SJCRH30 (cell line): Measurements from ENCODE around the gene GFER. TPM values are rescaled to one million over a fixed set of nuclear protein-coding genes. Genes with fewer than 3 reads are reported as not detected.
"Not testable (repeated sequence)": the region's sequence is repeated elsewhere in the genome, so short reads cannot be mapped to it uniquely, and the experiment has no call there.

ENCODE experiments used
- DNase-seq, 2 experiments: peaks; one replicate each; pipeline ENCODE4 v3.0.0-alpha.2; 2015 to 2020
- H3K27ac ChIP-seq: fragments of 250-450 bp; sonication (Bioruptor Pico); 2 replicates; pipeline ENCODE4 v1.5.1; 2020; ENCODE audit warnings: mild to moderate bottlenecking, moderate library complexity
- H3K27me3 ChIP-seq: fragments of 250-450 bp; sonication (Bioruptor Pico); 2 replicates; pipeline ENCODE4 v1.5.1; 2020; ENCODE audit warnings: mild to moderate bottlenecking, moderate library complexity
- H3K36me3 ChIP-seq: fragments of 250-450 bp; sonication (Bioruptor Pico); 2 replicates; pipeline ENCODE4 v1.5.1; 2020; ENCODE audit warnings: mild to moderate bottlenecking, moderate library complexity
- H3K4me1 ChIP-seq: fragments of 250-450 bp; sonication (Bioruptor Pico); 2 replicates; pipeline ENCODE4 v1.5.1; 2020; ENCODE audit warnings: mild to moderate bottlenecking, moderate library complexity
- H3K4me3 ChIP-seq: fragments of 250-450 bp; sonication (Bioruptor Pico); 2 replicates; pipeline ENCODE4 v1.5.1; 2020; ENCODE audit warnings: mild to moderate bottlenecking, moderate library complexity
- H3K9me3 ChIP-seq: fragments of 250-450 bp; sonication (Bioruptor Pico); replicated peaks from 2 replicates; pipeline ENCODE4 v1.5.1; 2020; ENCODE audit warnings: mild to moderate bottlenecking, moderate library complexity
- total RNA-seq: library from RNA; depleted of rRNA; stranded (reverse); fragments of >200 nt; shearing (Covaris generic); gene quantifications from 2 replicates; pipeline ENCODE4 v1.2.3, GENCODE V29; 2014

The GFER gene
- total RNA-seq, 1 experiment from 2014 or later = 20.6 TPM

GRCh38 chr16:1946495-1947368 lies 37.3 kb upstream of the GFER start:
- H3K36me3 ChIP-seq = no peaks in the 10 kb centered on the region
- H3K4me1 ChIP-seq = no peaks in the 10 kb centered on the region; the same call in 1 of the 2 replicates
- H3K27ac ChIP-seq = no peak overlapping the region
- H3K9me3 ChIP-seq = no peaks in the 10 kb centered on the region
- DNase-seq = no peak
- H3K4me3 ChIP-seq = no peak overlapping the region
- H3K27me3 ChIP-seq = no peaks in the 10 kb centered on the region

GRCh38 chr16:1947369-1947670 lies 36.7 kb upstream of the GFER start:
- Histone ChIP-seq H3K27me3 (no peaks in the 10 kb centered on the region), H3K27ac (no peak overlapping the region), H3K4me1 (no peaks in the 10 kb centered on the region), H3K4me3 (no peak overlapping the region), H3K9me3 (no peaks in the 10 kb centered on the region), H3K36me3 (no peaks in the 10 kb centered on the region)
- DNase-seq = no peak

GRCh38 chr16:1949507-1949906 lies 34.5 kb upstream of the GFER start:
- Histone ChIP-seq H3K4me1 (peaks cover 8% of the 10 kb centered on the region), H3K4me3 (no peak overlapping the region), H3K9me3 (no peaks in the 10 kb centered on the region), H3K27ac (no peak overlapping the region), H3K36me3 (no peaks in the 10 kb centered on the region), H3K27me3 (no peaks in the 10 kb centered on the region)
- DNase-seq = no peak

GRCh38 chr16:1950047-1950446 lies 33.9 kb upstream of the GFER start:
- no peak overlapping the region for H3K4me3 ChIP-seq
- DNase-seq = no peak
- no peaks in the 10 kb centered on the region for H3K9me3 ChIP-seq
- H3K27me3 ChIP-seq = no peaks in the 10 kb centered on the region
- H3K36me3 ChIP-seq = no peaks in the 10 kb centered on the region
- H3K27ac ChIP-seq = no peak overlapping the region
- H3K4me1 ChIP-seq = peaks cover 13% of the 10 kb centered on the region

GRCh38 chr16:1950559-1950958 lies 33.4 kb upstream of the GFER start:
- Histone ChIP-seq H3K27ac (no peak overlapping the region), H3K36me3 (no peaks in the 10 kb centered on the region), H3K4me3 (no peak overlapping the region), H3K9me3 (no peaks in the 10 kb centered on the region), H3K27me3 (no peaks in the 10 kb centered on the region), H3K4me1 (peaks cover 14% of the 10 kb centered on the region)
- no peak for DNase-seq

GRCh38 chr16:1953734-1954133 lies 30.3 kb upstream of the GFER start:
- DNase-seq = no peak
- H3K27me3 ChIP-seq = no peaks in the 10 kb centered on the region
- no peaks in the 10 kb centered on the region for H3K36me3 ChIP-seq
- no peak overlapping the region for H3K4me3 ChIP-seq
- no peaks in the 10 kb centered on the region for H3K9me3 ChIP-seq
- peaks cover 14% of the 10 kb centered on the region for H3K4me1 ChIP-seq
- no peak overlapping the region for H3K27ac ChIP-seq

- peaks cover 14% of the 10 kb centered on the region for H3K4me1 ChIP-seq
- not testable (repeated sequence) for H3K27me3 ChIP-seq, H3K9me3 ChIP-seq, DNase-seq, H3K4me3 ChIP-seq, H3K27ac ChIP-seq
- H3K36me3 ChIP-seq = peaks cover 11% of the 10 kb centered on the region
Observed at GRCh38 chr16:1957434-1958142, 26.4 kb upstream of the GFER start.

GRCh38 chr16:1958143-1958491 lies 25.9 kb upstream of the GFER start:
- not testable (repeated sequence) for DNase-seq, H3K4me3 ChIP-seq, H3K27ac ChIP-seq, H3K27me3 ChIP-seq, H3K9me3 ChIP-seq
- peaks cover 19% of the 10 kb centered on the region for H3K4me1 ChIP-seq
- peaks cover 16% of the 10 kb centered on the region for H3K36me3 ChIP-seq

- Histone ChIP-seq H3K4me1 (peaks cover 19% of the 10 kb centered on the region), H3K9me3 (no peaks in the 10 kb centered on the region), H3K27ac (no peak overlapping the region), H3K27me3 (no peaks in the 10 kb centered on the region), H3K36me3 (peaks cover 23% of the 10 kb centered on the region), H3K4me3 (peak overlapping the region; percentile 89)
- no peak for DNase-seq
Observed at GRCh38 chr16:1958715-1959268, 25.2 kb upstream of the GFER start.

GRCh38 chr16:1959269-1960039 lies 24.5 kb upstream of the GFER start, which contains the start of gene NDUFB10:
NDUFB10 (plus strand) TSS chr16:1959538; CDS start chr16:1959625, 87 bp downstream.
- peak; percentile 90 to 91 for DNase-seq
- no peaks in the 10 kb centered on the region for H3K9me3 ChIP-seq
- H3K4me1 ChIP-seq = peaks cover 12% of the 10 kb centered on the region
- H3K36me3 ChIP-seq = peaks cover 29% of the 10 kb centered on the region
- peak within 1 kb of the TSS; percentile 59 for H3K27ac ChIP-seq
- H3K4me3 ChIP-seq = peak within 1 kb of the TSS; percentile 89
- no peaks in the 10 kb centered on the region for H3K27me3 ChIP-seq

GRCh38 chr16:1960665-1961630 lies 23.0 kb upstream of the GFER start:
- peak; percentile 49 to 70 for DNase-seq
- Histone ChIP-seq H3K4me1 (peaks cover 5% of the 10 kb centered on the region), H3K4me3 (no peak overlapping the region), H3K27me3 (no peaks in the 10 kb centered on the region), H3K9me3 (no peaks in the 10 kb centered on the region), H3K36me3 (peaks cover 30% of the 10 kb centered on the region), H3K27ac (no peak overlapping the region)

GRCh38 chr16:1961651-1962067 lies 22.3 kb upstream of the GFER start:
- no peak overlapping the region for H3K27ac ChIP-seq
- DNase-seq = no peak
- H3K27me3 ChIP-seq = no peaks in the 10 kb centered on the region
- H3K36me3 ChIP-seq = peaks cover 30% of the 10 kb centered on the region
- H3K9me3 ChIP-seq = no peaks in the 10 kb centered on the region
- H3K4me3 ChIP-seq = no peak overlapping the region
- H3K4me1 ChIP-seq = peaks cover 5% of the 10 kb centered on the region

GRCh38 chr16:1962161-1963153 lies 21.5 kb upstream of the GFER start:
- H3K4me3 ChIP-seq = peak overlapping the region; percentile 97
- not testable (repeated sequence) for H3K9me3 ChIP-seq, H3K27ac ChIP-seq, DNase-seq, H3K4me1 ChIP-seq, H3K27me3 ChIP-seq
- H3K36me3 ChIP-seq = peaks cover 30% of the 10 kb centered on the region
